T follicular helper cell (primary cell): Measurements from ENCODE around the gene BOD1.

Experiments used
- DNase-seq: peaks from one replicate; pipeline ENCODE4 v3.0.0-alpha.2; 2020; ENCODE audit warnings: low read depth

The BOD1 gene

DNA sequence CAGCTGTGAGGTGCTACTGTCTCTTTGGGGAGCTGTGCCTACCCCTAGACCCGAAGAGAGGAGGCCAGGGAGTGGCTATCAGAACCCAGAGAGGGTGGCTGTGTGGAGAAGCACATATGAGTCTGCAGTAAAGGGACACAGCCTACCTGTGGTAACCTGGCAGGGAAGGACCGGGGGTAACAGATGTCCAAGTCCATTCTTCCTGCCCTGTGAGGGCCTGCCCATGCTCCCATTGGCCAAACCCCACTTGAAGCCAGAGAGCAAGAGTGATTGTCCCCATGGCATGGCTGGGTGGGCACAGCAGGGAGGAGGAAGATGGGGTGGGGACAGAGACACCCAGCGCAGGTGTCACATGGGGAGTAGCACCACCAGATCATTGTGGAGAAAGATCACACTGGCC lies 39.3 kb downstream of the BOD1 start:
- no peak for DNase-seq

DNA sequence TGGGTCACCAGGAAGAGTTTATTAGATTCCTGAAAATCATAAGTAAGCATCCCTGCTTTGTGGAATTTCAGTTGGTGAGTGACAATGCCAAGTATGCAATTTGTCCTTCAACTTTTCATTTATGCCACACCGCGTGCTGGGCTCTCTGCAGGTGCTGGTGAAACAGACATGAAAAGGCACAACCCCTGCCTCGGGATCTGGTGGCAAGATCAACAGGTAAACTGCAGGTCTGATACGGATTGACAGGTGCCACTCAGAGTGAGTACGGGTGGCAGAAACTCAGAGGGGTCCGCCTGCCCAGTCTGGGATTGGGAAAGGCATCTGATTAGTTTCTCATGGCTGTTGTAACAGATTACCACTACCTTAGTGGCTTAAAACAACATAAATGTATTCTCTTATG lies 40.5 kb downstream of the BOD1 start:
- DNase-seq, result no peak

DNA sequence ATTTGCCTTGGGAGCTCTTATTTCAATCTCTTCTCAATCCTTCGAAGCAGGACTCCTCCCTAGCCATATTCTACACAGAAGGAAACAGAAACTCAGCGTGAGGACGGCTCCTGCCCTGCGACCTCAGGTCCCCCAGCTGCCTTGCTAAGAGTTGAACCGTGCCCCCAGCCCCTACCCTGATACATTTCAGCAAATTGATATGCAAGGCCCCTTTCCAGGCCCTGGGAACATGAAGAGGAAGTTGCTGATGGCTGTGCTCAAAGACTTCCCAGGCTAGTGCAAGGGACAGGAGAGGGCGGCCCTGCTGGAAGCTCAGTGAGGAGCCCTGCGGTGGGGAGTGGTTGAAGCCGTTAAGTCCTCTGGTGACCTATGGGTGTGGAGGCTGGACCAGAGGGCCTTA lies 41.5 kb downstream of the BOD1 start:
- DNase-seq, result no peak

DNA sequence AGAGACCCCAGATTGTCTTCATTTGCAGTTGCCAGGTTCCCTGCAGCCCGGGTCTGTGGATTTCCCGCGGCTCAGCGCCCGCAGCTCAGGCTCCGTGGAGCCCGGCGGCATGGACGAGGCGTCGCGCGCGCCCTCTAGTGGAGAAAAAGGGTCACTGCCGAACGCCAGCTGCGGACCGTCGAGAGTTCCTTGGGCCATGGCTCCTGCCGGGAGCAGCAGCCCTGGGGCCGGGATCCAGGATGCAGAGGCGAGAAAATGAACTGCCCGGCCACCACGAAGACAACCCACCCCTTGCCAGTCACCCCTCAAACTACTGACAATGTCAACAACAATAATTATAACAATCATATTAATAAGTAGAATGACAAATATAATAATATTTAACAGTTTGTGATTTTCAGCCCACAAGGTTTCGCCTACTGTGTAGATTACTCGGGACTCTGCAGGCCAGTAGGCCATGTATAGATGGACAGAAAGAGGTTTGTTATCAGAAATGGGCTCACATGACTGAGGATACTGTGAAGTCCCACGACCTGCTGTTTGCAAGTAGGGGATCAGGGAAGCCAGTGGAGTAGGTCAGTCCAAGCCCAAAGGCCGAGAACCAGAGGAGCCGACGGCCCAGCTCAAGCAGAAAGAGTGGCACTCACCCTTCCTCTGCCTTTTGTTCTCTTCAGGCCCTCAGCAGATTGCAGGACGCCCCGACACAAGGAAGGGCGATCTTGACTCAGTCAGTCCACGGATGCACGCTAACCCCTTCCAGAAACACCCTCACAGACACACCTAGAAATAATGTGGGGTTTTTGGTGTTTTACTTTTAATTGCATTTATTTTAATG lies 43.1 kb downstream of the BOD1 start:
- peak; percentile 40 for DNase-seq

DNA sequence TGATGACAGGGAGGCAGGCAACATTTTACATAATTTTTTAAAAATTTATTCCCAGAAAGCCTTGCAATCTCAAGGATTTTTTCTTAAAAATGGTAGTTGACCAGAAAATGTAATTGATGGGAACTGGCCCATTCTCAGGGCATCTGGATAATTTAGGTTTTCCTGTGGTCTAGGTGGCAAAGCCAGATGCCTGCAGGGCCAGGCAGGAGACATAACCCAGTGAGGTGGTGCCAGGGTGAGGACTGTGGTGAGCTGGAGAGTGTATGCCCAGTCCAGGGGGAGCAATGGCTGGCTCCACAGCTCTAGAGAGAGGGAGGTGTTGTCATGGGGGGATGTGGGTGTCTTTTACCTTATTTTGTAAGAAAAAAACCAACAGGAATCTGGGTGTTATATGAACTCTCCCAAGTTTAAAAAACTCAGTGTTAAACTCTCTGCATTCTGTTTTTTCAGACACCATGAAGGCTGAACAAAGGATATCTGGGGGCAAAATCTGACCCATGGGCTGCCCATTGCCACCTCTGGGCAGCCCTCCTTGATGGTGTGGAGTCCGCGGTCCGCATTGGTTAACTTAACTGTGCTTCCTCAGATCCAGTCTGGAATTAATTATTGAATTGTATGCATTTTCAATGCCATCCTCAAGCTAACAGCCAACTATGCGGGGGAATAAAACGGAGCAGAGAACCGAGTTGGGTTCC lies 43.9 kb downstream of the BOD1 start:
- DNase-seq, result no peak

DNA sequence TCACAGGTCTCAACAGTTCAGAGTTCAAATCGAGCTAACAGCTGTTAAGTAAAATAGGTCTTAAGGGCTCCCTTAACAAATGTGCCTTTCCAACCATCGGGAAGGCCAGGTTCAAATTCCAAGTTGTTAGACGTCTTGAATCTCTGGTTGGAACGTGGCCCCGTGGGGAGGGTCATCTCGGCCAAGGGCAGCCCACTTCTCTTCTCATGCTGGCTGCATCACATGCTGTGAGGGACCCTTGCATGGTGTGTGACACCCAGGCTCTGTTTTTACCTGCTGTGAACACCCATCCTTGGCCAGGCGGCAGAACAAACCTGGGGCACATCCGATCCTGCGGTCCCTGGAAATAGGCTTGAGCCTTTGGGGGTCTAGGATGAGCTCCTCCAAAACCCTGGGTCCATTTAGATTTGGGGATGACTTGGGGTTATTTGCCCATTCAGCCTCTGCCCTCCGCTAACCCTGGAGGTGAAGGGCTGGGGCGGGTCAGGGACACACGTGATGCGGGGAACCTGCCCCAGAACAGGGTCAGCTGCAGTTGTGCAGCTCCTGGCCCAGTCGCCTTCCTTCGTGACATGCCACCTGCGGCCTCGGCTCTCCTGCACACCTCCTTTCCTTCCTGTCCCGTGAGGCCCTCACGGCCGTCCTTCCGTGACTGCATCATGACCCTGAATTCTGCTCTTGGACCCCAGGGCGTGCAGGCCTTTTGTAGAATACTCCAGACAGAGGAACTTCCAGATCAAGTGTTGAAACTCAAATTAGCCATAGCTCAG lies 45.9 kb downstream of the BOD1 start:
- no peak for DNase-seq

DNA sequence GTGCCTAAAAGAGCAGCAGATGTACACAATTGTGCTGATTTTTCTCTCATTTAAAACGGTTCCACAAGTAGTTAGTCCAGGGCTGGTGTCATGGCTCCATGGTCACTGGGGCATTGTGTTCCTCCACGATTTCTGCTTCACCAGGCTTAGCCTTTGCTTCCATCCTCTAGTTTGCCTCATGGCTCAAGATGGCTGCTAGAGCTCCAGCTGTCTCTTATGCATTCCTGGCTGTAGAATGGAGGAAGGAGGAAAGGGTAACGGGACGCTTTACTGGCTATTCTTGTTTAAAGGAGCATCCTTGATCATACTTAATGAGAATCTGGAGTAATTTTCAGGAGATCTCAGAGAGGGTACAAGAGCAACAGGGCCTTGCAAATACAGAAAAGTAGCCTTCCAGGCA lies 47.7 kb downstream of the BOD1 start:
- no peak for DNase-seq

DNA sequence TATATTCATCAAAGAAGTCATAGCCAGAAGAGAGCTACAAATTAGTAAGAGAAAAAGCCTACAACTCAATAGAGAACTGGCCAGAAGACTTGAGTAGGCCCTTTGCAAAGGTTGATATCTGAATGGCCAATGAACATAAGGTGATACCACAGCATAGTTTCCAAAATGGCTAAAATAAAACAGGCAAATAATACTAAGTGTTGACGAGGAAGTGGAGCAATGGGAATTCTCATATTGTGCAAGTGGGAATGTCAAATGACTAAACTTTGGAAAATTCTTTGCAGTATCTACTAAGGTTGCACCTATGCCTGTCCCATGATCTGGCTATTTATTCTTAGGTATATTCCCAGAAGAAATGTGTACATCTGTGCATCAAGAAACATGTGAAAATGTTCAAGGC lies 48.3 kb downstream of the BOD1 start:
- no peak for DNase-seq

DNA sequence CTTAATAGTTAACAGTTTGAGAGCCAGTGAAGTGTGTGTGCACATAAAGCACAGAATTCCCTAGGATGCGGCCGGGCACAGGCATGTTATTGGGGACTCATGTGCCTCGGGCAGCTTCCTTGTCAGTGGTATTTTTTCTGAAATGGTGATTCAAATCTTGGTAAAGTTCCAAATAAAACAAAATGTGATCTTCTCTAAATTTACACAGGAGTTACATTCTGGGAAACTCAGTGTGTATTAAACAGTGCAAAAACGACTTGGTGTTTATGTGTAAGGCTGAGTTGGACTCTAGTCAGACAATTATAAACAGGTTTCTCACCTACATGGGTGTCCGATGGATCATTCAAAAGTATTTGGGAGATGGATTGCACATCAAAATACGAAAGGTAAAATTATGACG lies 48.9 kb downstream of the BOD1 start:
- DNase-seq, result no peak

DNA sequence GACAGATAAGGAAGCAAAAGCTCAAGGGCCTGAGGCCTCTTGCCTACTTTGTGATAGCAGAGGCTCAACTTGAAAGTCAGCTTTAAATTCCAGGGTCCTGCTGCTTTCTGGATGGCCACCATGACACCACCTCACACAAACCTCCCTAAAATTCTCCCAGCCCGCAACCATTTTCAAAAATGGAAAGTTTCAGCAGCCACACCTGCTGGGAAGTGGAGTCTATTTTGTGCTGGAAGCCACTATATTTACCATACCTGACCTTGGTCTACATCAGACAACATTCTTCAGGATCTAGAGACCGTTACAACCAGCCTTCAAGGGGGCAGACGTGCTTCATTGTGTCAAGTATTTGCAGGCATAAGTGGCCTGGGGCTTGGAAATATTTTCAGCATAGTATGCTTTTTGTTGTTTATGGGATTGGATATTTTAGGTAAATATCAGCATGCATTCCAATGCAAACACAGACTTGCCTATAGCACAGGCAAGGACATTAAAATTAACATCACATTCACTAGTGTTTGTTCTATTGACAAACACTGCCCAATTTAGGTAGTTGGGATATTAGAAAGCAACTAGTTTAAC lies 50.9 kb downstream of the BOD1 start:
- DNase-seq, result no peak

DNA sequence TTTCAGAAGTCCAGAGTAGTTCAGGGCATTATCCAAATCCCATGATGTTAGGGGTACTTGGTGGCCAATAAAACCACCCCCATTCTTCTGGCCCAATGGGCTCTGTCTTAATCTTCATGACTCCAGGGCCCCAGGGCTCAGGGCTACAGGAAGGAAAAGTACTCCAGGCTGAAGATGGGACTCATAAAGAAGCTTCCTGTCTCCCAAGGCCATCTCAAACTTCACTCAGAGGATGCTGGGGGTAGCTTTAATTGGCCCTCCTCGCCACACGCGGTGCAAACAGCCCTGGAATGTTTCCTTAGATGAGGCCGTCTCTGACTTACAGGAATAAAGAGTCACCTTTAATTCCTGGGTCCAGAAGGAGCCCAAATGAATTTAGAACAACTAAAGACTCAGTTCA lies 52.3 kb downstream of the BOD1 start:
- no peak for DNase-seq

DNA sequence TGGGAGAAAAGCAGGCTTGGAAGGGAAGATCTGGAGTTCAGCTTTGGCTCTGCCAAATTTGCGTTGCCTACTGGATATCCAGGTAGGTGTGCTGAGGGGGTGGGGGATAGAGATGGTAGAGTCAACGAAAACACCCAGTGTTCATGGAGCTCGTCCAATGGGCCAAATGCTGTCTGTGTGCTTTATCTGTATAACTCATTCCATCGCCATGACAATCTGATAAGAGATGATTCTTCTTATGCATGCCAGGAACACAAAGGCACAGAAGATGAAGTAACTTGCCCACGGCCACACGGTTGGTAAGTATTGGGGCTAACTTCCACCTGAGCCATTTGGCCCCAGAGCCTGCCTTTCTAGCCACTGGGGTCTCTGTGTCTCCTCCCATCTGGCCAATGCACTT lies 53.2 kb downstream of the BOD1 start:
- no peak for DNase-seq

DNA sequence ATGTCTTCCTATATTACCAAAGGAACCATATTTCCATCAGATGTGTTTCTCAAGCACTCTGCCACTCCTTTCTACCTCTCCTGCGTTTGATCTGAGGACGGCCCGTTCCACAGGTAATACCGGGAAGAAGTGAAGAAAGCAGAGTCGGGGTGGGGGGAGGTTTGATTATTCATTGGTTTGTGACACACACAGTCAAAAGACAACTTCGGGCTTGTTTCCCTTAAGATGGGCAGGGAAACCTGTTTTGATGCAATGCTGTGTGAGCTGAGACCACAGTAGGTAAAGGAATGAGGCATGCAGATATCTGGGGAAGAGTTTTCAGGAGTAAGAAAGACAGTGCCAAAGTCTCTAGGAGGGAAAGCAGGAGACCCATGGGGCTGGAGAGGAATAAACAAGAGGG lies 54.0 kb downstream of the BOD1 start:
- DNase-seq, result no peak
